Aorta (tissue), 5 donors: ENCODE data around the gene RIN3. TPM values are rescaled to one million over a fixed set of nuclear protein-coding genes. Genes with fewer than 3 reads are reported as not detected.
A peak's percentile ranks its signal among the peaks of the same experiment; 100 is the strongest.

Experiments used
- ATAC-seq: fragments of 200-7000 bp; cut with Tn5 transposase; one replicate; pipeline ENCODE4 v1.9.1; 2022; ENCODE audit warnings: moderate library complexity; ENCODE audit not compliant: low FRiP score
- DNase-seq, 2 donors: peaks; one replicate each; pipeline ENCODE4 v3.0.0-alpha.2; 2020
- H3K27ac ChIP-seq, 2 donors: one replicate each; pipeline ENCODE4 v1.5.1; 2013; ENCODE audit warnings: low read length in 2 of 2, mild to moderate bottlenecking in 2 of 2, moderate library complexity in 2 of 2, control low read depth in 1 of 2, inconsistent platforms in 1 of 2, low read depth in 1 of 2
- H3K27me3 ChIP-seq, 2 donors: one replicate each; pipeline ENCODE4 v1.6.1; 2013; ENCODE audit warnings: control low read depth in 1 of 2, low read length in 1 of 2, mild to moderate bottlenecking in 1 of 2, moderate library complexity in 1 of 2; ENCODE audit not compliant: insufficient read depth in 2 of 2, control insufficient read depth in 1 of 2
- H3K36me3 ChIP-seq, 2 donors: one replicate each; pipeline ENCODE4 v1.6.1; 2013; ENCODE audit warnings: control low read depth in 1 of 2, low read length in 1 of 2, mild to moderate bottlenecking in 1 of 2; ENCODE audit not compliant: insufficient read depth in 2 of 2, control insufficient read depth in 1 of 2
- H3K4me1 ChIP-seq, 2 donors: one replicate each; pipeline ENCODE4 v1.6.1; 2013; ENCODE audit warnings: low read length in 2 of 2, control low read depth in 1 of 2, mild to moderate bottlenecking in 1 of 2, moderate library complexity in 1 of 2; ENCODE audit not compliant: insufficient read depth in 2 of 2, control insufficient read depth in 1 of 2
- H3K4me3 ChIP-seq, 2 donors: one replicate each; pipeline ENCODE4 v1.5.1; 2013; ENCODE audit warnings: low read length in 2 of 2, control low read depth in 1 of 2, mild to moderate bottlenecking in 1 of 2
- H3K9me3 ChIP-seq: one replicate; pipeline ENCODE4 v1.6.1; 2013; ENCODE audit warnings: mild to moderate bottlenecking, low read length; ENCODE audit not compliant: control insufficient read depth
- WGBS, 2 donors: extraction: QIAGEN DNeasy Blood & Tissue Kit; methylation state at CpG; one replicate each; pipeline ENCODE4 v1.1.7; 2013; 5-methylcytosine and 5-hydroxymethylcytosine counted together
- intact Hi-C, 2 donors: fragments of 100-400 bp; cut with DNase I; formaldehyde crosslinking; loops; one replicate each; pipeline versions ENCODE4 v1.14.2 to v1.15.0; 2022
- polyA plus RNA-seq, 2 donors: library from polyadenylated mRNA; stranded (reverse); fragments of 200-250 nt; gene quantifications; one replicate each; pipeline ENCODE4 v1.2.3, GENCODE V29; 2013
- total RNA-seq, 2 donors: library from RNA; stranded (reverse); fragmentation: NEBNext Ultra II Directional; extraction: Animal tissue kit (Norgen Biotek cat#: 25700); gene quantifications; one replicate each; pipeline ENCODE4 v1.2.1, GENCODE V29; 2021
- donor health status: healthy with polysubstance abuse.
- donor health status: Bipolar disorder and iron deficiency.
- donor health status: DM: no; HTN: no; CAD: no.
- donor health status: DM: no; HTN: no; CAD: no.
- donor health status: DM: yes; HTN: yes; CAD: no.

The RIN3 gene
- total and polyA plus RNA-seq, 4 donors: 10.5 to 53.8 (median 30.1) TPM

DNA sequence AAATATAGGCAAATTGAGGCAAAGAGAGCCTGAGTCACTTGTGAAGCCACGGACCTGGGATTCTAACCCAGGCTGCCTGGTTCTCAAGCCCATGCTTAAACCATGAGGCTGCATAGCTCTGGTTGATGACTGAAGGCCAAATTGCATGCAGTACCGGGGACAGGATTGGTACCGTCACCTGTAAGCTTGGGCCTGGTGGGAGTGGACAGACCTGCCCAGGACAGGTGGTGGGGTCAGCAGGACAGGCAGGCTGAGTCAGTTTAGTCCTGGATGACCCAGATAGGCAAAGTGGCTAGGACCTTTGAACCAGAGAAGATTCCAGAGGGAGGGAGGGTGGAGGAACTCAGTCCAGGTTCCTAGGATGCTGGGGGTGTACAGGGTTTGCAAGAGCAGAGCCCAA lies 25.8 kb downstream of the RIN3 start:
- Histone ChIP-seq H3K4me3 (no peak overlapping the region), H3K36me3 (no peaks in the 10 kb centered on the region), H3K27ac (peak overlapping the region; percentile 30 to 76), H3K9me3 (no peaks in the 10 kb centered on the region), H3K4me1 (peaks cover 0 to 2% of the 10 kb centered on the region in 2 donors), H3K27me3 (no peaks in the 10 kb centered on the region)
- WGBS, 2 donors: 89 to 91% methylated on average over 3 of the region's 3 CpGs
- no peak for ATAC-seq
- intact Hi-C loops: no loop called here
- no peak for DNase-seq

- intact Hi-C loops: loop anchor here (2.0 to 5.0 kb wide), 4 partner anchors 25 to 62 kb away; no protein-coding TSS in a partner anchor
- DNase-seq: peak in 1 of 2 donors; percentile 57
- Histone ChIP-seq H3K4me3 (no peak overlapping the region), H3K4me1 (peaks cover 0 to 2% of the 10 kb centered on the region in 2 donors), H3K27ac (peak overlapping the region; percentile 30 to 76), H3K36me3 (no peaks in the 10 kb centered on the region), H3K27me3 (no peaks in the 10 kb centered on the region), H3K9me3 (no peaks in the 10 kb centered on the region)
- WGBS, 2 donors: 48 to 52% methylated on average over 12 of the region's 12 CpGs
- ATAC-seq: peak; percentile 33
Measured at GRCh38 chr14:92539875-92540274, 26.3 kb downstream of the RIN3 start.

GRCh38 chr14:92540472-92541048 lies 27.0 kb downstream of the RIN3 start:
- Histone ChIP-seq H3K9me3 (no peaks in the 10 kb centered on the region), H3K4me1 (peaks cover 0 to 2% of the 10 kb centered on the region in 2 donors), H3K36me3 (no peaks in the 10 kb centered on the region), H3K27ac (peak overlapping the region; percentile 61 to 76), H3K27me3 (no peaks in the 10 kb centered on the region), H3K4me3 (no peak overlapping the region)
- intact Hi-C loops: loop anchor here (2.0 to 5.0 kb wide), 4 partner anchors 26 to 62 kb away; no protein-coding TSS in a partner anchor
- DNase-seq (peak; percentile 97 to 98), ATAC-seq (peak; percentile 95)
- 2% methylated on average over 6 of the region's 6 CpGs for WGBS, 2 donors

GRCh38 chr14:92542766-92543554 lies 29.4 kb downstream of the RIN3 start:
- DNase-seq: no peak
- H3K9me3 ChIP-seq: no peaks in the 10 kb centered on the region
- no peaks in the 10 kb centered on the region for H3K27me3 ChIP-seq
- no peaks in the 10 kb centered on the region for H3K36me3 ChIP-seq
- no peak for ATAC-seq
- H3K27ac ChIP-seq: peak overlapping the region in 1 of 2 donors; percentile 14
- intact Hi-C loops: loop anchor here (5.0 kb wide), 3 partner anchors 39 to 59 kb away; no protein-coding TSS in a partner anchor
- peaks cover 0 to 2% of the 10 kb centered on the region in 2 donors for H3K4me1 ChIP-seq
- H3K4me3 ChIP-seq: no peak overlapping the region
- 76 to 77% methylated on average over 8 of the region's 8 CpGs for WGBS, 2 donors

DNA sequence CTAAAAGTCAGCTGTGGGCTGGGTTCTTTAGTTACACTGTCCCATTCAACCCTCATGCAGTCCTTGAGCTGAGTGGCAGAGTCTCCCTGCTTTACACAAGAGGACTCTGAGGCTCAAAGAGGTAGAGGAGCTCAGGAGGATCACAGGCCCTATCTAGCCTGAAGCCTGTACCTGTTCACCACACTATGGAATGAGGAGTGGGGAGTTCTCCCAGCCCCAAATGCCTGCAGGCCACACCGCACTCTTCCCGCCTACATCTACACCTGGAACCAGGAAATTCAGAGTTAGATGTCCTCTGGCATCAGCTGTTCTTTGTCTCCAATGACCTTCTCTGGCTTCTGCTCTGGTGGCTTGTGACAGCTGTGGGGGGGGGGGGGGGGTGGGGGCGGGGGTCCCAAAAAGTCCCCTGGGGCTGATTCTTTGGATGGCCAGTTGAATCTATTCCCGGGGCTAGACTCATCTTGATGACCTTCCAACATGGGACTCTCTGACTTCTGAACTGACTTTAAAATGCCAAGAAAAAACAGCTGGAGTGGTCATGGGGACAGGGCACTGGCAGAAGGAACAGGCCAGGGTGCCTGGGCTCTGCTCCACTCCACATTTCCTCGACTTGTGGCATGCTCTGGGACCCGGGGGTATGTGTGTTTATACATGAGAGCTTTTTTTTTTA lies 30.6 kb downstream of the RIN3 start:
- WGBS, 2 donors: 36 to 39% methylated on average over 6 of the region's 6 CpGs
- ATAC-seq (no peak), DNase-seq (peak in 1 of 2 donors; percentile 26)
- no peaks in the 10 kb centered on the region for H3K36me3 ChIP-seq
- intact Hi-C loops: loop anchor here (5.0 kb wide), 3 partner anchors 38 to 58 kb away; no protein-coding TSS in a partner anchor
- no peak overlapping the region for H3K4me3 ChIP-seq
- no peaks in the 10 kb centered on the region for H3K4me1 ChIP-seq
- H3K27me3 ChIP-seq: no peaks in the 10 kb centered on the region
- peak overlapping the region in 1 of 2 donors; percentile 56 for H3K27ac ChIP-seq
- no peaks in the 10 kb centered on the region for H3K9me3 ChIP-seq

DNA sequence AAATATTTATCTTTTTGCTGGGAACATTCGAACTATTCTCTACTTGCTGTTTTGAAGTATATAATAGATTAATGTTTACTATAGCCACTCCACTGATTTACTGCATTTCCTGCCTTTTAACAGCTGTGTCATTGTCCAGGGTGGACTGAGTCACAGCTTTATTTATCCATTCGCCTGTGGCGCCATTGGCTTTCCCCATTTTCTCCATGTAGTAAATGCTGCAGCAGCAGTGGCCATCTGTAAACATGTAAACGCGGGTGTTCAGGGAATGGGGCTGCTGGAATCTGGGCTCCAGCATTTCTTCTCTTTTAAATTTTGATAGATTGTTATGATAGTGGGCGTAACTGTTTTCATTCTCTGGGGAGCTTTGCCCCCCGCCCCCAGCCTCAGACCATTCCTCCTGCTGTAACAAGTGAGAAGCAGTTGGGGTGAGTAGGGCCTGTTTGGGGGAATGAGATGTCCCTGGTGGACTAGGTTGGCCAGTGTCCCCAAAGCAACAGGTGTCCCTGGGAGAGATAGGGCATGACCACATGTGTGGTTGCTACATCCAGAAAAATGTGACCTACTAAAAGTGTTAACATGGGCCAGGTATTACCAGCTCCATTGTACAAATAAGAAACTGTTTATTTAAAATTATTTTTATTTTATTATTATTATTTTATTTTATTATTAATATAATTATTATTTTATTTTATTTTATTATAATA lies 32.9 kb downstream of the RIN3 start:
- H3K4me1 ChIP-seq: no peaks in the 10 kb centered on the region
- ATAC-seq (no peak), DNase-seq (peak in 1 of 2 donors; percentile 34)
- intact Hi-C loops: no loop called here
- H3K4me3 ChIP-seq: no peak overlapping the region
- no peaks in the 10 kb centered on the region for H3K9me3 ChIP-seq
- WGBS, 2 donors: 86 to 90% methylated on average over 7 of the region's 7 CpGs
- peak overlapping the region in 1 of 2 donors; percentile 60 for H3K27ac ChIP-seq
- no peaks in the 10 kb centered on the region for H3K27me3 ChIP-seq
- H3K36me3 ChIP-seq: no peaks in the 10 kb centered on the region

DNA sequence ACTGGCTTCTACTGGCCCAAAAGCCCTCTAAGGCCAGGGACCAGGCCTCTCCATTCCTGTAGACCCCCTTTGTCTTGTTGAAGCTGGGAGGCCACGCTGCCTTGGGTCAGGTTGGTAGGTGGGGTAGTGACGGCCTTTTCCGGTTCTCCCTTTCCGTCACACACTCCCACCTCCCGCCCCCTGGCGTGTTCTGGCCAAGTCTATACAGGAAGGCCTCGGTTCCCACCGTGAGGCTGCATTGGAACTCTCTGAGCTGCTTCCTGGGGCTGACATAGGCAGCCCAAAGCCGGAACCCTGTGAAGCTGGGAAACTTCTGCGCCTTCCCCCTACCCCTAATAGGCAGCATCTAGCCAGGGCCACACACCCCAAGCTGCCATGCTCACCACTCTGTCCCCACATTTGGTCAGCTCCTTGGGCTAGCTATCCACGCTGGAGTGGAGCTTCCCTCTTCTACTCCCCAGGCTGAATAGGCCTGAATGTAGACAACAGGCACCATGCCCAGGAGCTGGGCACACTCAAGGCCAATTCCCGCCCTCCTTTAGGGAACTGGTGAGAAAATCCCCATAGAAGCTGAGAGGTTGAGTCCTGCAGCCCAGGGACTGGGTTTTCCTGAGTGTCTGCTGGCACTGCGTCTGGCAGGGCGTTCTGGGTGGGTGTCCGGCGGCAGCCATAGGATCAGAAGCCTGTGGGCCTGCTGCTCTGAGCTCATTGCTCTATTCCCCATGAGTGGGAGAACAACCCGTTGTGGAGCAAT lies 35.7 kb downstream of the RIN3 start:
- Histone ChIP-seq H3K4me1 (no peaks in the 10 kb centered on the region), H3K27me3 (no peaks in the 10 kb centered on the region), H3K4me3 (no peak overlapping the region), H3K9me3 (no peaks in the 10 kb centered on the region), H3K27ac (peak overlapping the region; percentile 83 to 84), H3K36me3 (no peaks in the 10 kb centered on the region)
- peak; percentile 61 to 65 for DNase-seq
- intact Hi-C loops: no loop called here
- WGBS, 2 donors: 34 to 39% methylated on average over 16 to 17 of the region's 17 CpGs
- peak; percentile 30 for ATAC-seq
